GM12892 (cell line): ENCODE results near the gene FARP1.

Experiments
- POLR2A ChIP-seq: IDR thresholded peaks from 2 replicates; pipeline ENCODE4 v1.6.1; 2011; ENCODE audit warnings: low read depth, low read length, control low read depth
- POLR2AphosphoS5 ChIP-seq: IDR thresholded peaks from 2 replicates; pipeline ENCODE4 v1.6.1; 2011; ENCODE audit warnings: low read depth, low read length, control low read depth
- TAF1 ChIP-seq: IDR thresholded peaks from 2 replicates; pipeline ENCODE4 v1.6.1; 2011; ENCODE audit warnings: low read depth, mild to moderate bottlenecking, control low read depth, low read length, borderline replicate concordance

DNA sequence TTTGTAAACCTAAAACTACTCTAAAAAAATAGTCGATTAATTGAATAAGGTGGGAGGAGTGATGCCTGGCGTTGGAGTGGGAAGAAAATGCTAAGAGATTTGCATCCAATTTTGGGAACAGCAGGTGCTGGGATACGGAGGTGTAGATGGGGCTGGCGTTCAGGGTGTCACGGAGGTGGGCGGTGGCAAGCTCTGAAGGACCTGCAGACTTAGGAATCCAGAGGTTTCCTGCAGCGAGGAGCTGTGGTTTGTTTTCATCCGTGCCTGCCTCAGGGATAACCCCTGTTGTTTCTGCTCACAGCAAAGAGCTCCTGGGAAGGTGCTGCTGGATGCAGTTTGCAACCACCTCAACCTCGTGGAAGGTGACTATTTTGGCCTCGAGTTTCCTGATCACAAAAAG lies 200.6 kb downstream of the FARP1 start:
- TF ChIP-seq POLR2A (no peak), TAF1 (no peak), POLR2AphosphoS5 (no peak)
